Activated T-cell treated with anti-CD3 and anti-CD28 coated beads for 4 hours (primary cell): ENCODE results near the gene TLX3.

Experiments
- DNase-seq: peaks from one replicate; pipeline ENCODE4 v3.0.0-alpha.2; 2020

The TLX3 gene

GRCh38 chr5:171306781-171307591 is 2.1 kb upstream of the TLX3 start:
- DNase-seq: no peak

- no peak for DNase-seq
Observed at GRCh38 chr5:171307789-171308452, 1.1 kb upstream of the TLX3 start.

- no peak for DNase-seq
Observed at GRCh38 chr5:171309276-171310211, 496 bp downstream of the TLX3 start.

- DNase-seq: no peak
Observed at GRCh38 chr5:171310212-171310818, 1.3 kb downstream of the TLX3 start.

- no peak for DNase-seq
Observed at GRCh38 chr5:171310819-171311321, 1.8 kb downstream of the TLX3 start.

GRCh38 chr5:171311322-171312077 is 2.5 kb downstream of the TLX3 start:
- no peak for DNase-seq

GRCh38 chr5:171312129-171312974 is 3.3 kb downstream of the TLX3 start:
- DNase-seq: no peak

- no peak for DNase-seq
Observed at GRCh38 chr5:171313481-171314206, 4.6 kb downstream of the TLX3 start.

GRCh38 chr5:171314728-171315385 is 5.8 kb downstream of the TLX3 start:
- DNase-seq: no peak

GRCh38 chr5:171315386-171315891 is 6.4 kb downstream of the TLX3 start:
- no peak for DNase-seq

- no peak for DNase-seq
Observed at GRCh38 chr5:171315925-171316257, 6.8 kb downstream of the TLX3 start.

GRCh38 chr5:171316258-171317121 is 7.4 kb downstream of the TLX3 start:
- DNase-seq: no peak

GRCh38 chr5:171317230-171317629 is 8.2 kb downstream of the TLX3 start:
- no peak for DNase-seq

GRCh38 chr5:171318026-171318425 is 9.0 kb downstream of the TLX3 start:
- no peak for DNase-seq

- DNase-seq: no peak
Observed at GRCh38 chr5:171321447-171321846, 12.4 kb downstream of the TLX3 start.

- DNase-seq: no peak
Observed at GRCh38 chr5:171322527-171322926, 13.5 kb downstream of the TLX3 start.

GRCh38 chr5:171323007-171323406 is 14.0 kb downstream of the TLX3 start:
- no peak for DNase-seq

GRCh38 chr5:171323806-171324632 is 15.0 kb downstream of the TLX3 start:
- no peak for DNase-seq
